Measurements from ENCODE around the gene UGT1A5. TPM values are rescaled to one million over a fixed set of nuclear protein-coding genes. Genes with fewer than 3 reads are reported as not detected.

Gene UGT1A5
- total and polyA plus RNA-seq, 2 of the 4 experiments (the other 2 are of a cell fraction): not detected

- H3K27me3 ChIP-seq (ENCODE audit: control insufficient read depth, insufficient read depth, low read length): no peaks in the 10 kb centered on the region
- no peaks in the 10 kb centered on the region for H4K20me1 ChIP-seq (ENCODE audit: insufficient read depth, low read length)
- no peak for ATAC-seq (ENCODE audit: low read depth)
- H2AK9ac ChIP-seq (replicated peaks; ENCODE audit: low read depth, low read length, poor library complexity): no peak overlapping the region
- H3K4me3 ChIP-seq (ENCODE audit: insufficient read depth, low read depth, low read length): no peak overlapping the region
- H3K4me2 ChIP-seq (ENCODE audit: low read depth, low read length): no peak overlapping the region
- H3K14ac ChIP-seq (replicated peaks; ENCODE audit: low read depth, low read length): no peak overlapping the region
- H2AFZ ChIP-seq (replicated peaks; ENCODE audit: low read length, poor library complexity): no peak overlapping the region
- intact Hi-C loops (cut with micrococcal nuclease) (no loop called here), dilution Hi-C loops (cut with HindIII; ENCODE audit: low sequenced_read_pairs, unreplicated experiment) (no loop called here), in situ Hi-C loops (cut with MboI; ENCODE audit: low sequenced_read_pairs) (no loop called here)
- no peaks in the 10 kb centered on the region for H3K9me1 ChIP-seq (ENCODE audit: insufficient read depth, low read length)
- no peak overlapping the region for H2BK120ac ChIP-seq (ENCODE audit: low read depth, low read length)
- no peak overlapping the region for H2BK5ac ChIP-seq (ENCODE audit: low read depth, low read length, poor library complexity, severe bottlenecking)
- no peak overlapping the region for H4K5ac ChIP-seq (ENCODE audit: low read depth, low read length)
- H3K23ac ChIP-seq (ENCODE audit: low read depth, low read length): no peak overlapping the region
- no peak for TF ChIP-seq POLR2A (IDR thresholded peaks at IDR 0.05; ENCODE audit: low read depth, low read length)
- TF ChIP-seq MAZ (IDR thresholded peaks at IDR 0.05; ENCODE audit: borderline replicate concordance, low read depth, low read length): no peak
- no peak for TF ChIP-seq USF2 (IDR thresholded peaks at IDR 0.05; ENCODE audit: low read depth, low read length)
- TF ChIP-seq RAD21 (IDR thresholded peaks at IDR 0.05; ENCODE audit: low read length): no peak
- TF ChIP-seq SMC3 (IDR thresholded peaks at IDR 0.05; ENCODE audit: low read depth, low read length): no peak
- no peak for TF ChIP-seq CTCF (conservative IDR thresholded peaks at IDR 0.05; ENCODE audit: low read depth, low read length)
- TF ChIP-seq MAFK (IDR thresholded peaks at IDR 0.05; ENCODE audit: low read depth, low read length): no peak
- TF ChIP-seq CEBPB (IDR thresholded peaks at IDR 0.05; ENCODE audit: low read depth, low read length): no peak
- TF ChIP-seq RCOR1 (IDR thresholded peaks at IDR 0.05; ENCODE audit: insufficient replicate concordance, low read length): no peak
- no peak for TF ChIP-seq MXI1 (IDR thresholded peaks at IDR 0.05; ENCODE audit: borderline replicate concordance, low read depth, low read length)
- ChIA-PET CTCF (no interaction called here), POLR2A (ENCODE audit: unreplicated experiment) (no interaction called here)
- no peaks in the 10 kb centered on the region for H3K36me3 ChIP-seq (ENCODE audit: control insufficient read depth, insufficient read depth, low read length)
- no peak overlapping the region for H2AK5ac ChIP-seq (ENCODE audit: low read depth, low read length)
- H2BK20ac ChIP-seq (ENCODE audit: low read depth, low read length): no peak overlapping the region
- H2BK15ac ChIP-seq (ENCODE audit: low read depth, low read length): no peak overlapping the region
- H3K9me3 ChIP-seq (ENCODE audit: control insufficient read depth, insufficient read depth, low read length): no peaks in the 10 kb centered on the region
- H3K56ac ChIP-seq (ENCODE audit: extremely low read depth, insufficient read depth, low read length): no peak overlapping the region
- H4K8ac ChIP-seq (ENCODE audit: low read depth in 2 of 2, low read length in 2 of 2): no peak overlapping the region
- no peaks in the 10 kb centered on the region for H3K79me1 ChIP-seq (ENCODE audit: low read depth in 1 of 2, low read length in 2 of 2)
- no peak overlapping the region for H3K9ac ChIP-seq (ENCODE audit: low read depth, low read length)
- H4K91ac ChIP-seq (ENCODE audit: insufficient read depth, low read depth, low read length): no peak overlapping the region
- DNase-seq: no peak
- BruUV-seq (replicated peaks): no TSS peak
- H3K27ac ChIP-seq (ENCODE audit: insufficient read depth, low read length): no peak overlapping the region
- H3K18ac ChIP-seq (ENCODE audit: low read depth, low read length): no peak overlapping the region
- H3K4me1 ChIP-seq (ENCODE audit: control insufficient read depth, insufficient read depth, low read length): peaks cover 3% of the 10 kb centered on the region
- H3K4ac ChIP-seq (ENCODE audit: low read depth, low read length): no peak overlapping the region
These were observed 45.4 kb downstream of the UGT1A5 start for GRCh38 chr2:233758141-233758540.
